ENCODE results near the gene GPC6.

DNA sequence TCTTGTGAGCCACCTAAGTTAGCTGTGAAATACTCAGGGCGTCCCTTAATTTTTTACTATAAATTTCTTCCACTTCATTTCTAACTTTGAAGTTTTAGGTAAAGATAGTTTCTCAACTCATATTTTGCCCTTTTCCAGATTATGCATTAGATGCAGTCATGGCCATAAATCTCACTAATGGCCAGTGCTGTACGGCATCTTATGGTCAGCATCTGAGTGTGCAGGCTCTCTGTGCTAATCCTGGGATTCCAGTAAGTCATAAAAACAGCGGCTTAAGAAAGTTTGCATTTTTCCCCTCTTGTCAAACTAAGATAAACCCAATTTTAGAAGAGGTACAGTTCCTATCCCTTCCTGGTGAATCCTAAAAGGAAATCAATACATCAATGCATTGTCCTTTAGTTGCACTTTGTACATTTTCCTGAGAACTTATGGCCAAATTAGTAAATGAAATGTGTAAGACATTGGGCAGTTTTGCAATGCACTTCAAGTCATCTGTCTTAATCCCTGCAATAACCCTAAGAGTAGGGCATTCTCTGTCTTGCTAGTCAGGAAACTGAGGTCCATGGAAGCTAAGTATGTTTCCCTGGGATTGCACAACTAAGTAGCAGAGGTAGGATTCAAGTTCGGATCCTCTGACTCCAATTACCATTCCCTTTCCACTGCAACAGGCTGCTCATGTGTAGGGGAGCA lies 1106.7 kb downstream of the GPC6 start:
- TF ChIP-seq, protein P1, sequence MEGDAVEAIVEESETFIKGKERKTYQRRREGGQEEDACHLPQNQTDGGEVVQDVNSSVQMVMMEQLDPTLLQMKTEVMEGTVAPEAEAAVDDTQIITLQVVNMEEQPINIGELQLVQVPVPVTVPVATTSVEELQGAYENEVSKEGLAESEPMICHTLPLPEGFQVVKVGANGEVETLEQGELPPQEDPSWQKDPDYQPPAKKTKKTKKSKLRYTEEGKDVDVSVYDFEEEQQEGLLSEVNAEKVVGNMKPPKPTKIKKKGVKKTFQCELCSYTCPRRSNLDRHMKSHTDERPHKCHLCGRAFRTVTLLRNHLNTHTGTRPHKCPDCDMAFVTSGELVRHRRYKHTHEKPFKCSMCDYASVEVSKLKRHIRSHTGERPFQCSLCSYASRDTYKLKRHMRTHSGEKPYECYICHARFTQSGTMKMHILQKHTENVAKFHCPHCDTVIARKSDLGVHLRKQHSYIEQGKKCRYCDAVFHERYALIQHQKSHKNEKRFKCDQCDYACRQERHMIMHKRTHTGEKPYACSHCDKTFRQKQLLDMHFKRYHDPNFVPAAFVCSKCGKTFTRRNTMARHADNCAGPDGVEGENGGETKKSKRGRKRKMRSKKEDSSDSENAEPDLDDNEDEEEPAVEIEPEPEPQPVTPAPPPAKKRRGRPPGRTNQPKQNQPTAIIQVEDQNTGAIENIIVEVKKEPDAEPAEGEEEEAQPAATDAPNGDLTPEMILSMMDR (IDR thresholded peaks at IDR 0.05) = no peak
- TF ChIP-seq POLR2A (IDR thresholded peaks at IDR 0.05) = no peak
